Stimulated activated CD4-positive, alpha-beta T cell treated with anti-CD3 and anti-CD28 coated beads, Interleukin-4, amount 100 ng/mL, for 24 hours (primary cell): Measurements from ENCODE around the gene CNTNAP2.

Experiments used
- DNase-seq: peaks from one replicate; pipeline ENCODE4 v3.0.0-alpha.2; 2020

CNTNAP2 gene

GRCh38 chr7:146937836-146938235, 821.2 kb downstream of the CNTNAP2 start:
- DNase-seq: no peak

GRCh38 chr7:146943483-146943882, 826.9 kb downstream of the CNTNAP2 start:
- DNase-seq: no peak

- no peak for DNase-seq
These were observed 832.1 kb downstream of the CNTNAP2 start for GRCh38 chr7:146948703-146949102.

GRCh38 chr7:146956321-146956720, 839.7 kb downstream of the CNTNAP2 start:
- no peak for DNase-seq

- DNase-seq: no peak
These were observed 840.3 kb downstream of the CNTNAP2 start for GRCh38 chr7:146956853-146957252.

- no peak for DNase-seq
These were observed 844.3 kb downstream of the CNTNAP2 start for GRCh38 chr7:146960773-146961391.

- DNase-seq: no peak
These were observed 845.0 kb downstream of the CNTNAP2 start for GRCh38 chr7:146961617-146962016.

GRCh38 chr7:146966274-146966673, 849.7 kb downstream of the CNTNAP2 start:
- DNase-seq: no peak

GRCh38 chr7:146982482-146982881, 865.9 kb downstream of the CNTNAP2 start:
- DNase-seq: no peak

- DNase-seq: no peak
These were observed 875.0 kb downstream of the CNTNAP2 start for GRCh38 chr7:146991596-146991995.

GRCh38 chr7:146993764-146994163, 877.2 kb downstream of the CNTNAP2 start:
- no peak for DNase-seq

GRCh38 chr7:147008530-147008929, 891.9 kb downstream of the CNTNAP2 start:
- DNase-seq: no peak

- no peak for DNase-seq
These were observed 896.1 kb downstream of the CNTNAP2 start for GRCh38 chr7:147012666-147013065.

GRCh38 chr7:147013825-147014224, 897.2 kb downstream of the CNTNAP2 start:
- DNase-seq: no peak

GRCh38 chr7:147014286-147014955, 897.8 kb downstream of the CNTNAP2 start:
- no peak for DNase-seq

GRCh38 chr7:147015999-147016398, 899.4 kb downstream of the CNTNAP2 start:
- no peak for DNase-seq

- DNase-seq: no peak
These were observed 905.5 kb downstream of the CNTNAP2 start for GRCh38 chr7:147022056-147022455.

- DNase-seq: no peak
These were observed 906.8 kb downstream of the CNTNAP2 start for GRCh38 chr7:147023440-147023839.

- no peak for DNase-seq
These were observed 913.4 kb downstream of the CNTNAP2 start for GRCh38 chr7:147029953-147030352.

- DNase-seq: no peak
These were observed 917.0 kb downstream of the CNTNAP2 start for GRCh38 chr7:147033641-147034040.

GRCh38 chr7:147041438-147041837, 924.8 kb downstream of the CNTNAP2 start:
- DNase-seq: no peak

GRCh38 chr7:147044941-147045340, 928.3 kb downstream of the CNTNAP2 start:
- no peak for DNase-seq

- no peak for DNase-seq
These were observed 931.1 kb downstream of the CNTNAP2 start for GRCh38 chr7:147047696-147048095.

- no peak for DNase-seq
These were observed 932.3 kb downstream of the CNTNAP2 start for GRCh38 chr7:147048864-147049263.

- DNase-seq: no peak
These were observed 936.2 kb downstream of the CNTNAP2 start for GRCh38 chr7:147052818-147053217.
